GM12873 (cell line): ENCODE results near the gene PTEN.

Source experiments
- CTCF ChIP-seq: IDR thresholded peaks from 2 replicates; pipeline ENCODE4 v1.5.1; 2012; ENCODE audit warnings: low read depth, mild to moderate bottlenecking, moderate library complexity, low read length, control low read depth; ENCODE audit not compliant: insufficient read depth; ENCODE audit errors: missing control alignments

Gene PTEN

GRCh38 chr10:87918254-87918859 is 54.9 kb downstream of the PTEN start:
- no peak for TF ChIP-seq CTCF

GRCh38 chr10:87920538-87920937 is 57.1 kb downstream of the PTEN start:
- TF ChIP-seq CTCF: no peak

- no peak for TF ChIP-seq CTCF
Observed at GRCh38 chr10:87921931-87922688, 58.7 kb downstream of the PTEN start.

- TF ChIP-seq CTCF: no peak
Observed at GRCh38 chr10:87923233-87923632, 59.8 kb downstream of the PTEN start.

- TF ChIP-seq CTCF: no peak
Observed at GRCh38 chr10:87925570-87925969, 62.1 kb downstream of the PTEN start.

- no peak for TF ChIP-seq CTCF
Observed at GRCh38 chr10:87927091-87927490, 63.7 kb downstream of the PTEN start.

GRCh38 chr10:87928996-87929395 is 65.6 kb downstream of the PTEN start:
- no peak for TF ChIP-seq CTCF
